ENCODE data around the gene PSMC3IP. TPM values are rescaled to one million over a fixed set of nuclear protein-coding genes. Genes with fewer than 3 reads are reported as not detected.
A peak's percentile ranks its signal among the peaks of the same experiment; 100 is the strongest.

The PSMC3IP gene
- total RNA-seq, 1 experiment from 2014 or later: 37.4 TPM

DNA sequence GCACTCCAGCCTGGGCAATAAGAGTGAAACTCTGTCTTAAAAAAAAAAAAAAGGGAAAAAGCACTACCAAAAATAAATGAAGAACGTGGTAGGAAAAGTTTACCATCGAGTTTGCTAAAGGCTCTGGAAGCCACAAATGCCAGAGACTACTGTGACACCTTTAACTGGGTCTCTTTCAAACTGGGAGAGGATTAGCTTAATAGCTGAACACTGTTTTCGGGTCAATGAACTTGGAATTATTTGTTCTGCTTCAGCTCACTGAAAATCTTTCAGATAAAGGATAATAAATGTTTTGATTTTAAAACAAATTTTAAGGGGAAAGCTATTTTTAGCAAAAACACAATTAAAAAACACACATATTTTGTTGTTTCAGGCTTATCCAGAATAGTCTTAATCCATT is 30.2 kb upstream of the PSMC3IP start:
- no peak overlapping the region for H3K27ac ChIP-seq (ENCODE audit: insufficient read length, low read depth, low read length)
- no peak overlapping the region for H3K14ac ChIP-seq (ENCODE audit: insufficient read depth, low read length)
- H3K4me1 Mint-ChIP-seq: peaks cover 10 to 11% of the 10 kb centered on the region in 2 experiments

More for the DNA sequence above, 30.2 kb upstream of the PSMC3IP start:
- DNase-seq: no peak
- Histone ChIP-seq H2AFZ (ENCODE audit: low read length) (no peak overlapping the region), H3K4ac (ENCODE audit: low read depth, low read length) (no peak overlapping the region), H2BK12ac (ENCODE audit: insufficient read length, low read depth, low read length) (no peak overlapping the region), H4K20me1 (ENCODE audit: control insufficient read depth, insufficient read depth, insufficient read length) (no peaks in the 10 kb centered on the region), H3K9me3 (ENCODE audit: control insufficient read depth, low read depth, low read length) (no peaks in the 10 kb centered on the region), H3K23ac (ENCODE audit: insufficient read length, low read depth, low read length) (no peak overlapping the region), H2BK15ac (ENCODE audit: low read depth, low read length) (no peak overlapping the region), H2BK20ac (ENCODE audit: low read depth, low read length, poor library complexity, severe bottlenecking) (no peak overlapping the region), H3K79me2 (ENCODE audit: insufficient read depth, low read length) (peaks cover 11% of the 10 kb centered on the region; the same call in 1 of the 2 replicates), H3K4me1 (ENCODE audit: insufficient read depth, low read length) (no peaks in the 10 kb centered on the region), H3T11ph (ENCODE audit: low read length) (no peak overlapping the region), H4K8ac (replicated peaks; ENCODE audit: insufficient read length, low read depth, low read length) (no peak overlapping the region), H3K27me3 (ENCODE audit: insufficient read depth, low read length) (no peaks in the 10 kb centered on the region), H3K4me2 (ENCODE audit: insufficient read depth, insufficient read length, low read length) (peak overlapping the region; percentile 74), H3K9ac (ENCODE audit: extremely low read depth, insufficient read length, low read length) (no peak overlapping the region), H2AK5ac (ENCODE audit: insufficient read length, low read length) (no peak overlapping the region), H4K91ac (ENCODE audit: insufficient read length, low read depth, low read length) (no peak overlapping the region), H2BK5ac (ENCODE audit: insufficient read length, low read length) (no peak overlapping the region), H4K5ac (ENCODE audit: insufficient read length, low read depth, low read length) (no peak overlapping the region), H3K56ac (ENCODE audit: insufficient read length, low read depth, low read length) (no peak overlapping the region), H3K23me2 (ENCODE audit: insufficient read length, low read depth, low read length, poor library complexity, severe bottlenecking) (peaks cover 10% of the 10 kb centered on the region), H3K18ac (ENCODE audit: insufficient read length, low read depth, low read length) (no peak overlapping the region), H2BK120ac (ENCODE audit: low read depth, low read length, poor library complexity, severe bottlenecking) (no peak overlapping the region), H3K79me1 (ENCODE audit: insufficient read depth, low read depth, low read length, poor library complexity, severe bottlenecking) (peaks cover 4% of the 10 kb centered on the region)
- peaks cover 0 to 3% of the 10 kb centered on the region in 2 experiments; a peak in 1 of 5 replicates for H3K9me3 Mint-ChIP-seq
- peaks cover 11 to 20% (median 15%) of the 10 kb centered on the region in 3 experiments for H3K36me3 Mint-ChIP-seq (ENCODE audit: insufficient read depth in 1 of 3, low read depth in 3 of 3)
- WGBS (ENCODE audit: extremely low coverage, insufficient read length, low lambda C conversion rate): no CpG with 5 or more reads among the region's 3 CpGs
- H3K4me3 Mint-ChIP-seq: peak overlapping the region; percentile 96 to 98
- no peak overlapping the region for H3K27ac Mint-ChIP-seq
- H3K27me3 Mint-ChIP-seq (ENCODE audit: low read depth): no peaks in the 10 kb centered on the region
- TF ChIP-seq, protein P1, sequence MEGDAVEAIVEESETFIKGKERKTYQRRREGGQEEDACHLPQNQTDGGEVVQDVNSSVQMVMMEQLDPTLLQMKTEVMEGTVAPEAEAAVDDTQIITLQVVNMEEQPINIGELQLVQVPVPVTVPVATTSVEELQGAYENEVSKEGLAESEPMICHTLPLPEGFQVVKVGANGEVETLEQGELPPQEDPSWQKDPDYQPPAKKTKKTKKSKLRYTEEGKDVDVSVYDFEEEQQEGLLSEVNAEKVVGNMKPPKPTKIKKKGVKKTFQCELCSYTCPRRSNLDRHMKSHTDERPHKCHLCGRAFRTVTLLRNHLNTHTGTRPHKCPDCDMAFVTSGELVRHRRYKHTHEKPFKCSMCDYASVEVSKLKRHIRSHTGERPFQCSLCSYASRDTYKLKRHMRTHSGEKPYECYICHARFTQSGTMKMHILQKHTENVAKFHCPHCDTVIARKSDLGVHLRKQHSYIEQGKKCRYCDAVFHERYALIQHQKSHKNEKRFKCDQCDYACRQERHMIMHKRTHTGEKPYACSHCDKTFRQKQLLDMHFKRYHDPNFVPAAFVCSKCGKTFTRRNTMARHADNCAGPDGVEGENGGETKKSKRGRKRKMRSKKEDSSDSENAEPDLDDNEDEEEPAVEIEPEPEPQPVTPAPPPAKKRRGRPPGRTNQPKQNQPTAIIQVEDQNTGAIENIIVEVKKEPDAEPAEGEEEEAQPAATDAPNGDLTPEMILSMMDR (conservative IDR thresholded peaks at IDR 0.05): no peak
